ENCODE data around the gene CHMP3.
A peak's percentile ranks its signal among the peaks of the same experiment; 100 is the strongest.
"Not testable (repeated sequence)": the region's sequence is repeated elsewhere in the genome, so short reads cannot be mapped to it uniquely, and the experiment has no call there.

CHMP3 gene

DNA sequence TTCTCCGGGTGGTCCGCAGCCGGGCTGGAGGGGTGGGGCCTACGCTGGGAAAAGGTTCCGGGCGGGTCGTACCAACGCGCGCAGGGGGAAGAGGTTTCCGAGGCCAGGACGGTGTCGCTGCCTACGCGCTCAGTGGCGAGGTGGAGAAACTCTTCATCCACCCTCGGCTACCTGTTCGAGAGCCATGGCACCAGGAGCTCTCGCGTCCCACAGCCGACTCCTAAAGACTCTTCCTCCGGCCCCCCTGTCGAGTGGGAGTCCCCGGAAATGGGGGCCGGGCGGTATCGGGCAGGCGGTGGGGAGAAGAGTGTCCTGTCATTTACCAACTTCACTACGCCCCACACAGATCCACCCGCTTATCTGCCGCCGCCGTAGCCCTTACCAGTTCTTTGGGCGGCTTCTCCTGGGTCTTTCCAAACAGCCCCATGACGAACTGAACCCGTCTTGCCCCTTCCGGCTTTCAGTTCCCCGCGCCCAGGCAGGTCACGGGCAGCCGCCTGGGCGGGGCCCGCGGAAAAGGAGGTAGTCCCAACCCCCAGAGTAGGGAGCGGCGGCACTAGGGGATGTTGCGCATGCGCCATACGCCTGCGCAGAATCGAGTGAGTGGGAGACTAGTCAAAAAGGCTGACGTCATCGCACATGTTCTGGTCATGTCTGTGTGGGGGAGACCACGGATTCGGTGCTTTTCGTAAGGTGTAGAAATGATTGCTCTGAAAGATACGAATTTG lies at the start of gene CHMP3:
CHMP3 (minus strand) TSS at position 522 of the 728 bp plus-strand sequence; CDS start at position 427, 95 bp downstream.
- peak; percentile 86 for DNase-seq (ENCODE audit: low read depth)

DNA sequence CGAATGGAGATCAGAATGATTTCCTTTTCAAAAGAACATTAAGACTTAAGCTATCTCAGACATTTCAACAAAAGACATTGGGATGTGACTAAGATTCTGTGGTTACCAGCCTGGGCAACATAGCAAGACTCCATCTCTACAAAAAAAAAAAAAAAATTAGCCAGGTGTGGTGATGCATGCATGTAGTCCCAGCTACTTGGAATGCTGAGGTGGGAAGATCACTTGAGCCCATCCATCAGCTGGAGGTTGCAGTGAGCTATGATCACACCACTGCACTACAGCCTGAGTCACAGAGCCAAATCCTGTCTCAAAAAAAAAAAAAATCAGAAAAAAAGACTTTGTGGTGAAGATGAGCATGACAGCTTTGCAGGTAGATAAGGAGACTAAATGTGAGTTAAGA lies 47.6 kb upstream of the CHMP3 start:
- no peak for DNase-seq (ENCODE audit: low read depth)

DNA sequence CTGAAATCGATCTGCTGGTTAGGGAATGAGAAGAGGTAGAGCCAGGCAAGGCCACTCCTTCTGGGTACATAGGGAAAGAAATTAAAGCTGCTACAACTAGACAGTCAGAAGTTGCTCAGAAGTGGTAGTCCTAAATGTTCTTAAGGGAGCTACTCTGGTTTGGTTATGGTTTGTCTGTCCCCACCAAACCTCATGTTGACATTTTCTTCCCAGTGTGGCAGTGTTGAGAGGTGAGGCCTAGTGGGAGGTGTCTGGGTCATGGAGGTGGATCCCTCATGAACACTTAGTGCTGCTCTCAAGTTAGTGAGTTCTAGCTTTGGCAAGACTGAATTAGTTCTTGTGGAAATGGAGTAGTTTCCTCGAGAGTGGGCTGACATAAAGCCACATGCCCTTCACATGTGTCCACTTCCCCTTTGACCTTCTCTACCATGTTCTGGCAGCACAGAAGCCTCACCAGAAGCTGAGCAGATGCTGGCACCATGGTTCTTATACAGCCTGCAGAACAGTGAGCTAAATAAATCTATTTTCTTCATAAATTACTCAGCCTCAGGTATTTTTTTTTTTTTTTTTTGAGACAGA lies 45.7 kb upstream of the CHMP3 start:
- no peak for DNase-seq (ENCODE audit: low read depth)

DNA sequence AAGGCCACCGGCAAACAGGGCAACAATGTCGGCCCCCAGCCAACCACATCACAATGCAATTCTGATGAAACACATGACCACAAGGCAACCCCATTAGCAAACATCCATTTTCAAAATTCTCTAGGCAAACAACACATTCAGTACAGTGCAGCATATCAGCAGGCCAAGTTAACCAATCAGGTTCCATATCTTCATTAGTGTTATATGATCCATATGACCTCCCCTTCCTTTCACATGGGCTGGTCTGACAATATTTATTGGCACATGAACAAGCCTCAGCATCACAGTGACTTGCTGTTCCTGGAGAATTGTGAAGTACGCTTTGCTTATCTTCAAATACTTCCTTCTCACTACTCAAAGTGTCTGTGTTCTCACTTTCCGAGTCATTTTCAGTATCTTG lies 40.7 kb upstream of the CHMP3 start:
- no peak for DNase-seq (ENCODE audit: low read depth)

DNA sequence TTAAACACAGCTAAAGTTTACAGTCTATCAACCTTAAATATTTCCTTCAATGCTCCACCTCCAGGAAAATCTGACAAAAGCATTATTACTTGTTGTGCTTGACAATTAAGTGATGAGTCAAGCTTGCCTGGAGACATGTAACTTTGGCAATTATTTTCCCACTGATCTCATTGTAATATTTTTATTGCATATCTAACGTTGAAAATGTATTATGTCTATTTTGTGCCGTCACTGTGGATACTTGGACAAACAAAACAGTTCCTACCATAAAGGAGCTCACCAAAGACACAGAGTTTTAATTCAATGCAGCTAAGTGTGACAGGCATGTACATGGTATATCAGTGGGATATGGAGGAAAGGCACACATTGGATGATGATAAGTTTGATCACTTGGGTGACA lies 35.7 kb upstream of the CHMP3 start:
- no peak for DNase-seq (ENCODE audit: low read depth)

DNA sequence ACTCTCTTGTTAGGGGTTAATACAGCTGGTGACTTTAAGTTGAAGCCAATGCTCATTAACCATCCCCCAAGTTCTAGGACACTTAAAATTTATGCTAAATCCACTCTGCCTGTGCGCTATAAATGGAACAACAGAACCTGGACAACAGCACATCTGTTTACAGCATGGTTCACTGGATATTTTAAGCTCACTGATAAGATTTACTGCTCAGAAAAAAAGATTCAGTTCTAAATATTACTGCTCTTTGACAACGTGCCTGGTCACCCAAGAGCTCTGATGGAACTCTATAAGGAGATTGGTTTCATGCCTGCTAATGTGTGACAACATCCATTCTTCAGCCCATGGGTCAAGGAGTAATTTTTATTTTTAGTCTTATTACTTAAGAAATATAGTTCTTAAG lies 32.9 kb upstream of the CHMP3 start:
- no peak for DNase-seq (ENCODE audit: low read depth)

DNA sequence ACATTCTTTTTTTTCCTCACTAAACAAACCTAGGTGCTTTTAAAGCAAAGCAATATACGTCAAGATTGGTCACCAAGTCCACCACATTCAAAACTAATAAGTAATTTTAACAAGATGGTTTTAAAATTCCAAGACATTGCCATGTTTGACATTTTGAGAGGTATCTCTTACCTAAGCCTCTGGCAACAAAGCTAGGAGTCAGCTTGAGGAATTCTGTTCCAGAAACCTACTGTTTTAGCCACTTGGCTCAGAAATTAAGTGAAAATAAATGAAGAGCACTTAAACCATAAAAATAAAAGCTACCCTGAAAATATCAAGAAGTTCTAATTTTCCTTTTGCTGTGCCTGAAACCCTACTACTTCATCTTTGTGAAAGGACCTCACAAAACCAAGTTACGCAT lies 30.0 kb upstream of the CHMP3 start:
- DNase-seq (ENCODE audit: low read depth), result no peak

DNA sequence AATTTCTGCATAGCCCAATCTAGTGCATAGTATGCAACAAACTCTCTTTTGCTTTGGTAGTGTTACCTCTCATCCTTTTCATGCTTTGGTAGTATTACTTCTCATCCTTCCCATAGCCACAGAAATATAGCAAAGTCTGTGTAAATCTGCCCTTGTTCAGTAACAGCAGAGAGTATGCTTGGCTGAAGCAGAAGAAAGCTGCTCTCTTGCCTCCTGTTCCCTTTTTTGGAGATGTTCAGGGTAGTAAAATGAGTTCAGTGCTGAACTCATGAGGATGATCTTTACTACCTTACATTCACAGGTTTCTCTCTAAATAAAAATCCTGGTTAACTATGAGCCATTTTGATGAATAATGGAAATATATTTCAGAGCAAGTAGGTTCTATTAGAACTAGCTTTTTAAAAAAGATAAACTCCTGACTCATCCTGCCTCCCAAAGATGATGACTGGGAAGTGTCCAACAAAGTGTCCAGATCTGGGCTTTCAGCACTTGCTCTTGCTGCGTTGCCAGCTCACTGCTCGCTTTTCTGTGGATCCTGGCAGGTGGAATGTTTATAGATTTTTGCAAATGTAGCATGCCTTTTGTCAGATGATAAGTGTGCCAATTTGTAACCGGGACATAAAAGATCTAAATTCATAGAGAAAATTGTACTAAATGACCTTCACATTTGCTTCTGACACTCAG lies 29.4 kb upstream of the CHMP3 start:
- no peak for DNase-seq (ENCODE audit: low read depth)

DNA sequence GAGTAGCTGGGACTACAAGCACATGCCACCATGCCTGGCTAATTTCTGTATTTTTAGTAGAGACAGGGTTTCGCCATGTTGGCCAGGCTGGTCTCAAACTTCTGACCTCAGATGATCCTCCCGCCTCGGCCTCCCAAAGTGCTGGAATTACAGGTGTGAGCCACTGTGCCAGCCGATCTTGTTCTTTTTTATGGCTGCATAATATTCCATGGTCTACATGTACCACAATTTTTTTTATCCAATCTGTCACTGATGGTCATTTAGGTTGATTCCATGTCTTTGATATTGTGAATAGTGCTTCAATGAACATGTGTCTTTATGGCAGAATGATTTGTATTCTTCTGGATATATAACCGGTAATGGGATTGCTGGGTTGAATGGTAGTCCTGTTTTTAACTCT lies 26.5 kb upstream of the CHMP3 start:
- DNase-seq (ENCODE audit: low read depth), result not testable (repeated sequence)

DNA sequence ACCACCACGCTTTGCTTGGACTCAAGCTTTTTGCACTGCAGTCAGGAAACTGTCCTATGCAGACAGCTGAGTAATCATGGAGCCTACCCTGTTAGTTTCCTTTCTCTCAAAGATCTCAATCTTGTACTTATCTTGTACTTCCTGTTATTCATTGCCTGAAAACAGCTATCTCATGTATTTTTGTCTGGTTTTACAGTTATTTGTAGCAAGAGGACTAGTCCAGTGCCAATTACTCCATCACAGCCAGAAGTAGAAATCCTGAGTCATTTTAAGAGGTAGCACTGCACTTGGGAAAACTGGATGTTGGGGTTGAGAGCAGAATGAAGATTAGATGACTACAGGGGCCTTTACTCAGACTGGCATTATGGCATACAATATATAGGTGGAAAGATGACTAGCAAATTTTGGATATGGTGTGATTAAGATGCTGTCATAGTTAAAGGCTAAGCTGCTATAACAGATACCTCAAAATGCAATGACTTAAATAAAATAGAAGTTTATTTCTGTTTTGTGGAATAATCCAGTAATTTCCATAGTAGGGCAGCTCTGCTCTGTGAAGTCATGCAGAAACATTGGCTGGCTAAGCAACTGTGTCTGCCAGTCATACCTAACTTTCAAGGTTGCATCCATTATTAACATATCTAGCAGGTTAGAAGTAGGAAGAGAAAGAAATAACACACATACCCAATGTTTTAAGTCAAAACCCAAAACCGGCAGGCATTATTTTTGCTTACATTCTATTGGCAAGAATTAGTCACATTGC lies 21.1 kb upstream of the CHMP3 start:
- no peak for DNase-seq (ENCODE audit: low read depth)

DNA sequence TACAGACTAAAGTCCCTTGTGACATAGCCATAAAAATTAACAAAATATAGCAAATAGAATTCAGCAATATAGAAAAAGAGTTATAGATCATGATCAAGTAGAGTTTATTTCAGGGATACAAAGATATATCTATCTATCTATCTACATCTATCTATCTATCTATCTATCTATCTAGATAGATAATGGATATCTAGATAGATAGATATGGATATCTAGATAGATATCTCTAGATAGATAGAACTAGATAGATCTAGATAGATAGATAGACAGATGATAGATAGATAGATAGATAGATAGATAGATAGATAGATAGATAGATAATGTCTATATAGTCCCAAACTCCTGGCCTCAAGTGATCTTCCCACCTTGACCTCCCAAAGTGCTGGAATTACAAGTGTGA lies 17.3 kb upstream of the CHMP3 start:
- no peak for DNase-seq (ENCODE audit: low read depth)

DNA sequence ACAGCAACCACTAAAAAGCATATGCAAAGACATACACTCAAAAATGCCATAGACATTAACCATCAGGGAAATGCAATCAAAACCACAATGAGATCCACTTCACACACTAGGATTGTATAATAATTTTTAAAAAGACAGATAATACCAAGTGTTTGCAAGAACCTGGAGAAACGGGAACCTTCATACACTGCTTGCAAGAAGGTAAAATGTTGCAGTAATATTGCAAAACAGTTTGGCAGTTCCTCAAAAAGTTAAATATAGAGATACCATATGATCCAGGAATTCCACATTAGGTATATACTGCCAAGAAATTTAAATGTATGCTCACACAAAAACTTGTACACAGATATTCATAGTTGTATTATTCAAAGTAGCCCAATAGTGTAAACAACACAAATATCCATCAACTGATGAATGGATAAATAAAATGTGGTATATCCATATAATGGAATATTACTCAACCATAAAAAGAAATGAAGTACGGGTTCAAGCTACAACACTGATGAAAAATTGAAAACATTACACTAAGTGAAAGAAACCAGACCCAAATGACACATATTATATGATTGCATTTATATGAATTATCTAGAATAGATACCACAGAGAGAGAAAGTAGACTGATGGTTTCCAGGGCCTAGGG lies 14.7 kb upstream of the CHMP3 start:
- no peak for DNase-seq (ENCODE audit: low read depth)

DNA sequence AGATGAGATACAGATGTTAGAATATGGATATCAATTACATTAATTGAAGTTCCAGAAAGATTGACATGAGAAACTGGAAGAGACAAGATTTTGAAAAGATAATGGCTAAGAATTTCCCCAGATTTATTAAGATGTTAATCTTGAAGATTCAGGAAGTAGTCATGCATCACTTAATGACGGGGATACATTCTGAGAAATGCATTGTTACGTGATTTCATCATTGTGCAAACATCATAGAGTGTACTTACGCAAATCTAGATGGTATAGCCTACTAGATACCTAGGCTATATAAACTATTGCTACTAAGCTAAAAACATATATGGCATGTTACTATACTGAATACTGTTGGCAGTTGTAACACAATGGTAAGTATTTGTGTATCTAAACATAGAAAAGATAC lies 6.8 kb upstream of the CHMP3 start:
- DNase-seq (ENCODE audit: low read depth), result no peak

DNA sequence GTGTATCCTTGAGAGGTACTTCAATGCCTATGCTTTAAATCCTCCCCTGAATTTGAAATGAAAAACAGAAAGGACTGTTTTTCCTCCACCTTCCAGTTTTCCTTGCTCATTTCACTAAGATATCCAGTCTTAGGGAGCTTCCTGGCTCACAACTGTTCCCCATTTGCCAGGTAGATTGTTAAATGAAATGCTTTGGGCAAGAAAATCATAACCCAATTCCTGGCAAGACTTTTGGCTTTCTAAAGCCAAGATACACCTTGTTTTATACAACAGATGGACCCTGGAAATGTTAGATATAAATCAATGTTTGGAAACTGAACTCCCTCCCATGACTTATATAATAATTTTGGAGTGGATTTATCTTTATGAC lies 3.6 kb upstream of the CHMP3 start:
- no peak for DNase-seq (ENCODE audit: low read depth)

DNA sequence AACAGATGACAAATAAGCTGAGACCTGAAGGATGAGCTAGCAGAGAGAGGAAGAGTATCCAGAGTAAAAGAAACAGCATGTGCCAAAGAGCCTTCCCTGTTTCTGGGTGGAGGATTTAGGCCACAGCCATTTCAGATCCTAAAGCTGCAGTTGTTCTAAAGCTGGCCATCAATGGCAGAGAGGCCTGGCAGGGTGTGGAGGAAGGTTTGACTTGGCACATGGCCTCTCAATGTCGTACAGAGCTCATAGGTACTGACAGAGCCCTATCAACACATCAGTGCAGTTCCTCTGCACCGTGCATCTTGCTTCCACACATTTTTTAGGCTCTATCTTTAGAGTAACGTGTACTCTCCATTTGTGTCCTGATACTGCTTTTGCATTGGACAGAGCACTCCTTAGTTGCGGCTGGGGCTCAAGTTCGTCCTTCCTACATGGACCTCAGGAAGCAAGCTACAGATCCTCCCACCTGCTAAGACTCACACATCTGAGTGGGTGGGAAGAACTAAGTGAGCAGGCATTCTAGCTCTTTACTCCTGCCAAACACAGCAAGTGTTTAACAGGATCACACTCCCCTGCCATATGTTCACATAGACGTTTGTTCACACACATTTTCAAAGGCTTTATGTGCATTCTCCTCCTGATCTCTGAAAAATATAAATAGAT lies 3.0 kb upstream of the CHMP3 start:
- no peak for DNase-seq (ENCODE audit: low read depth)

DNA sequence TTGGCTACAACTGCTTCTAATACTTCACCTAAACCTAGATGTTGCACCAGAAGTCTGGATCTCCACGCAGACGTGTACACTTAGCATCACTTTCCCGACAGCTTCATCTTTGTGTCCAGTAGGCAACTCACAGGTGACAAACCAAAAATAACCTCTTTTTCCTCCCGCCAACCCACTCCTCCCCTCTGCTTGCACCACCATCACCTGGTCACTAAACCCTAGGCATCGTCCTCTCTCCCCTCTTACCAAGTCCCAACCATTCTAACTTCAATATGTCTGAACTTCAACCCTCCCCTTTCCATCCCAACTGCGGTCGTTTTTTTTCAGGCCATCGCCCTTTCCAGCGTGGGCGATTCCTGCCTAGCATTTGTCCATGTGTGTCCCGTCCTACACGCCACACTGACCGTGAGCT lies 413 bp upstream of the CHMP3 start:
- DNase-seq (ENCODE audit: low read depth), result no peak

DNA sequence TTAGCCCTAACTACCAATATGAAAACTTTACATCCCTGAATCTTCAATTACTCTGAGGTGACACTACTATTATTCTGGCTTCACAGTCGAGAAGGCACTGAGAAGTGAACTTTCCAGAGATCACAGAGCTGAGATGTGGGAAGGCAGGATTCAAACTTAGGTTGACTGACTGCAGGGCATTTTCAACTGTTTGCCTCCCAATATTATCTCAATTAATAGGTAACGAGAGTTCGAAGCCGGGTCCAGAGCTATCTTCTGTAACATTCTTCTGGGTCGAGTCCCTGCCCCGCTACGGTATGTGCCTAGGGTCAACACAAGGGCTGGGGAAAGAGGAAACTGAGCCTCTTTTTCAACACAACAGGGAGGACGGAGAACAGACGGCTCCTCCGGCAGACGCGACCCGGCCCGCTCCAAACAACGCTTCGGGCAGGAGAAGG lies 740 bp downstream of the CHMP3 start:
- no peak for DNase-seq (ENCODE audit: low read depth)

DNA sequence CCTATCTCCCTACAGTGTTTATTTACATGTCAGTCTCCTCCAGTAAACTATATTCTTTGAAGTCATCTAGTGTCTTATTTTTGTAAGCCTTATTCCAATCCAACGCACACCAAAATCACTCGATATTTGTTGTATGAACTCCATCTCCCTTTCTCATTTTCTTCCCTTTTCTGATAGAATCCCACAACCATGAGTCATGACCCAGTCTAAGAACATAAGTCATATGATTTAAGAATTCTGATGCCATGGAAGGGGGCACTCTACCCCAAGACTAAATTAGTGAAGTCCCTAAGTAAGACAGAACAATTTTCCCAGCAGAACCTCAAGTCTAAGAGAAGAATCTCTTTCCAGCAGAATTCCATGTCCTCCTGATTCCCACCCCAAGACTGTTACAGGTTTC lies 5.4 kb downstream of the CHMP3 start:
- DNase-seq (ENCODE audit: low read depth), result no peak

DNA sequence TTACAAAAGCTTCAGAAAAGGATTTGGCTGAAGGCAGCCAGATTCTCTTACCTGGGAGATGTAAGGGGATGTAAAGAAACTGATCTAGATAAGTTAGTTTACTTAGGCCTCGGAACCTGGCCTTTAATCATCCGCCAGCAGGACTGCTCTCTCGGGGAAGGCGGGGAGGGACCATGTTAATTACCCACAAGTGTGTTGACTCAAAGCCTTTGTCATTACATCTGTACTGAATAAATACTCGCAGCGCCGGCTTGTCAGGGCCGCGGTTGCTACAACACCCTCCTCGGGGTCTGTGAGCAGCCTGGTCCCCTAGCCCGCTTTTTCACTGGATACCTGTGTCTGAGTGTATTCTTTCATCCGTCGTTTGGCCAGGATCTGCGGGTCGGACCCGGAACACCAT lies 6.7 kb downstream of the CHMP3 start:
- DNase-seq (ENCODE audit: low read depth), result no peak

DNA sequence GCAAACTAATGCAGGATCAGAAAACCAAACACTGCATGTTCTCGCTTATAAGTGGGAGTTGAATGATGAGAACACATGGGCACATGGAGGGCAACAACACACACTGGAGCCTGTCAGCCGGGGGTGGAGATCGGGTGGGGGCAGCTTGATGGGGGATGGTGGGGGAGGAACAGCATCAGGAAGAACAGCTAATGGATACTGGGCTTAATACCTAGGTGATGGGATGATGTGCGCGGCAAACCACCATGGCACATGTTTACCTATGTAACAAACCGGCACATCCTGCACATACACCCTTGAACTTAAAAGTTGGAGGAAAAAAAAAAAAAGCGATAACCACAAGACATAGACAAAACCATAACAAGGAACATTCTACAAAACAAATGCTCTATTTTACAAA lies 10.4 kb downstream of the CHMP3 start:
- no peak for DNase-seq (ENCODE audit: low read depth)

DNA sequence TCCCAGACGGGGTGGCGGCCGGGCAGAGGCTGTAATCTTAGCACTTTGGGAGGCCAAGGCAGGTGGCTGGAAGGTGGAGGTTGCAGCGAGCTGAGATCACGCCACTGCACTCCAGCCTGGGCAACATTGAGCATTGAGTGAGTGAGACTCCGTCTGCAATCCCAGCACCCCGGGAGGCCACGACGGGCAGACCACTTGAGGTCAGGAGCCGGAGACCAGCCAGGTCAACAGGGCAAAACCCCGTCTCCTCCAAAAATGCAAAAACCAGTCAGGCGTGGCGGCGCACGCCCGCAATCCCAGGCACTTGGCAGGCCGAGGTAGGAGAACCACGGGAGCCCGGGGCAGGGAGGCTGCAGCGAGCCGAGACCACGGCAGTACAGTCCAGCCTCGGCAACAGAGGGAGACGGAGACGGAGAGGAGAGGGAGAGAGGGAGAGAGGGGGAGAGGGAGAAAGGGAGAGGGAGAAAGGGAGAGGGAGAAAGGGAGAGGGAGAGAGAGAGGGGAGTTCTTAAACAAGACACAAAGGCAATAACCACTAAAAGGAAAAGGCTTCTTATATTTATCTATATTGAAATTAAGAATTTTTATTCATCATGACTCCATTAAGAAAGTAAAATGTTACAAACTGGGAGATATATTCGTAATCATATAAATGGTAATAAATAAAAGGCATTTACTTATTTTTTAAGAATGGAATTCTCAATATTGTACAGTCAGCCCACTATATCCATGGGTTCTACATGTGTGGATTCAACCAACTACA lies 13.1 kb downstream of the CHMP3 start:
- DNase-seq (ENCODE audit: low read depth), result not testable (repeated sequence)
